Lung (tissue), 12 donors: ENCODE measurements around the gene C1orf167. TPM values are rescaled to one million over a fixed set of nuclear protein-coding genes. Genes with fewer than 3 reads are reported as not detected.

ENCODE experiments used
- ATAC-seq: fragments of 200-7000 bp; cut with Tn5 transposase; one replicate; pipeline ENCODE4 v1.9.1; 2020; ENCODE audit warnings: moderate number of reproducible peaks; ENCODE audit not compliant: insufficient read depth, low FRiP score
- DNase-seq, 3 donors: peaks; one replicate each; pipeline ENCODE4 v3.0.0-alpha.2; 2013 to 2017
- H3K27ac ChIP-seq, 2 donors: one replicate each; pipeline ENCODE4 v1.5.1; 2013; ENCODE audit warnings: mild to moderate bottlenecking in 2 of 2, moderate library complexity in 2 of 2, control low read depth in 1 of 2, inconsistent platforms in 1 of 2, low read depth in 1 of 2, low read length in 1 of 2
- H3K27me3 ChIP-seq, 3 donors: one replicate each; pipeline ENCODE4 v1.5.1; 2013; ENCODE audit warnings: low read length in 2 of 3; ENCODE audit not compliant: control insufficient read depth in 3 of 3, insufficient read depth in 3 of 3
- H3K36me3 ChIP-seq, 4 donors: one replicate each; pipeline ENCODE4 v1.5.1; 2013; ENCODE audit warnings: low read length in 4 of 4, mild to moderate bottlenecking in 1 of 4, moderate library complexity in 1 of 4; ENCODE audit not compliant: control insufficient read depth in 4 of 4, insufficient read depth in 4 of 4
- H3K4me1 ChIP-seq, 5 donors: one replicate each; pipeline ENCODE4 v1.5.1; 2013; ENCODE audit warnings: low read length in 5 of 5, mild to moderate bottlenecking in 2 of 5, moderate library complexity in 1 of 5; ENCODE audit not compliant: control insufficient read depth in 5 of 5, insufficient read depth in 5 of 5
- H3K4me3 ChIP-seq: one replicate; pipeline ENCODE4 v1.5.1; 2013; ENCODE audit warnings: mild to moderate bottlenecking, control low read depth, moderate library complexity
- H3K9ac ChIP-seq, 2 donors: one replicate each; pipeline ENCODE4 v1.5.1; 2013; ENCODE audit warnings: low read length in 2 of 2, control low read depth in 1 of 2; ENCODE audit not compliant: insufficient read depth in 1 of 2
- H3K9me3 ChIP-seq, 4 donors: one replicate each; pipeline ENCODE4 v1.5.1; 2013; ENCODE audit warnings: low read length in 3 of 4, mild to moderate bottlenecking in 1 of 4, moderate library complexity in 1 of 4; ENCODE audit not compliant: control insufficient read depth in 4 of 4, insufficient read depth in 3 of 4
- CTCF ChIP-seq: IDR thresholded peaks from 2 replicates; pipeline ENCODE4 v1.5.1; 2012; ENCODE audit warnings: mild to moderate bottlenecking; ENCODE audit errors: control extremely low read depth, extremely low read depth
- WGBS, 2 donors: extraction: QIAGEN DNeasy Blood & Tissue Kit; methylation state at CpG; one replicate each; pipeline ENCODE4 v1.1.7; 2013; 5-methylcytosine and 5-hydroxymethylcytosine counted together
- polyA plus RNA-seq, 2 donors: library from polyadenylated mRNA; stranded (reverse); fragments of 200-250 nt; gene quantifications; one replicate each; pipeline ENCODE4 v1.2.1, GENCODE V29; 2013
- total RNA-seq, 2 donors: library from RNA; depleted of rRNA in 1 of 2; stranded (reverse); fragments of >200 nt in 1 of 2; gene quantifications; one replicate each; pipeline ENCODE4 v1.2.1, GENCODE V29; 2014 to 2021
- donor health status: control.
- donor health status: control.
- donor health status: Bipolar disorder and iron deficiency.
- donor health status: healthy.
- donor health status: DM: yes; HTN: yes; CAD: no.

Gene C1orf167
- total and polyA plus RNA-seq, 4 donors, result 0.91 to 11.3 (median 9.1) TPM

DNA sequence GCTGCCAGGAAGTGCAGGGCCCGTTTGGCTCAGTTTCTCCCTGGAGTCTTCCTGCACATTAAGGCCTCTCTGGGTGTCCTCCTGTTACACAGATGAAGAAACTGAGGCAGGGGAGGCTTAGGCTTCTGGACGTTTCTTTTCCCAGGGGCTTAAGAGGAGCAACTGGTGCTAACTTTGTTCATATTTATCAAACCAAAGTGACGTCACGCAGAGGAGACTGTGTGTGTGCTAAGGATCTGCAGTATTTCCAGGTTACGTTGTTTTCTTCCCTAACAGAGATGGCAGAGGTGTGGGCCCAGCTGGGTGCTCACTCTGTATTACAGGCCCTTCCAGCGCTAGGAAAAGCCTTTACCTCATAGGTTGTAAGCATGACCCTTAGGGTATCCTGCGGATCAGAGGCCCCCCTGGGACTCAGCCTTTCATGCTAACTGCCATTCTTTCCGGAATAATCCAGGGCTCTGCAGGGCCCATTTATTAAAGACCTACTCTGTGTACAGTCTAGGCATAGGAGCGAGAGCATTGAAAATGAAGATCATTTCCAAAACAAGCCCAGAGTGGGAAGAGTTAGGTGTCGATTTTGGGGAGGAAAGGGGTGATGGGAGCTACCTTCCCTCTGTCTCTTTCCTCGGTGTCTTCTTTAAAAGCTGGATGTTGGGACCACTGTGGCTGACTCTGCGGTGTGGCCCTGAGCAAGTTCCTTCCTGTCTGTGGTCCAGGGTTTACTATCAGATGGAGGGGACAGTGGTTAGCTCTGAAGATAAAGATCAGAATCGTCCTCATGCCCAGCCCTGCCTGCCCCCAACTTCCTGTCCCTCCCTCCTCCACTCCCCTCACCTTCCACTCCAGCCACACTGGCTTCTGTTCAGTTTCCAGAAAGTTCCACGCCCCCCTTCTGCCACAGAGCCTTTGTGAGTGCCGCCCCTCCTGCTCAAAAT lies 21.5 kb upstream of the C1orf167 start:
- H3K9me3 ChIP-seq, result no peaks in the 10 kb centered on the region
- no peak overlapping the region for H3K4me3 ChIP-seq
- no peak for TF ChIP-seq CTCF
- H3K9ac ChIP-seq, result no peak overlapping the region
- peaks cover 0 to 20% (median 6%) of the 10 kb centered on the region in 5 donors for H3K4me1 ChIP-seq
- peak overlapping the region in 1 of 2 donors; percentile 40 for H3K27ac ChIP-seq
- ATAC-seq (no peak), DNase-seq (no peak)
- no peaks in the 10 kb centered on the region for H3K27me3 ChIP-seq
- peaks cover 0 to 6% (median 0%) of the 10 kb centered on the region in 4 donors for H3K36me3 ChIP-seq
- 21 to 48% methylated on average over 15 of the region's 15 CpGs for WGBS, 2 donors

- Histone ChIP-seq H3K4me3 (no peak overlapping the region), H3K9me3 (no peaks in the 10 kb centered on the region), H3K36me3 (peaks cover 0 to 14% (median 3%) of the 10 kb centered on the region in 4 donors), H3K9ac (no peak overlapping the region), H3K27ac (no peak overlapping the region), H3K27me3 (no peaks in the 10 kb centered on the region), H3K4me1 (peaks cover 0 to 18% (median 5%) of the 10 kb centered on the region in 5 donors)
- DNase-seq (no peak), ATAC-seq (no peak)
- 87 to 90% methylated on average over 4 of the region's 4 CpGs for WGBS, 2 donors
- TF ChIP-seq CTCF, result no peak
These were observed 20.5 kb upstream of the C1orf167 start for GRCh38 chr1:11741482-11741881.

DNA sequence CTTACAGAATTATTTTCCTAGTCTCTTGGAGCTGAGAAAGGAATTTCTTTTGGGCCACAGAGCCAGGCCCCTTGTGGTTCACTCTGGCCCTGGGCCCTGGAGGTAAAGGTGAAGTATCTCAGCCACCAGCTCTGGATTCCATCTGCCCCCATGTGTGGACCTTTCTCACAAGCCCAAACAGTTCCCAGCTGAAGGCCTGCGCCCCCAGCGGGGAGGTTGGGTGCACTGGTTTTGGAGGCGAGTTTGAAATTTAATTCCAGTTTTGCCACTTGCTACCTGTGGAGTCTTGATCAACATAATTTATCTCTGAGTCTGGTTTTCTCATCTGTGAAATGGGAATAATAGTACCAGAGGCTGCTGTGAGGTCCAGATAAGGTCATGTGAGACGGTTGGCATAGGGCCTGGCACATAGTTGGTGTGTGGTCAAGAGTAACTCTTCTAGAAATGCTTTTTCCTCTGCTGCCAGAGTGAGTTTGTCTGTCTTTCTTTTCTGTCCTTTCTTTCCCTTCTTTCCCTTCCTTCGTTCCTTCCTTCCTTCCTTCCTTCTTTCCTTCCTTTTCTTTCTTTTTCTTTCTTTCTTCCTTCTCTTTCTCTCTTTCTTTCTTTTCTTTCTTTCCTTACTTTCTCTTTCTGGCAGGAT lies 20.0 kb upstream of the C1orf167 start:
- no peaks in the 10 kb centered on the region for H3K9me3 ChIP-seq
- no peak overlapping the region for H3K4me3 ChIP-seq
- TF ChIP-seq CTCF, result no peak
- peaks cover 0 to 15% (median 3%) of the 10 kb centered on the region in 4 donors for H3K36me3 ChIP-seq
- H3K27me3 ChIP-seq, result no peaks in the 10 kb centered on the region
- no peak overlapping the region for H3K9ac ChIP-seq
- H3K4me1 ChIP-seq, result peaks cover 0 to 17% (median 5%) of the 10 kb centered on the region in 5 donors
- no peak for ATAC-seq
- WGBS, 2 donors, result 72 to 86% methylated on average over 5 of the region's 5 CpGs
- H3K27ac ChIP-seq, result no peak overlapping the region
- DNase-seq, result no peak
